HAP-1 (cell line): Measurements from ENCODE around the gene EFHB.

Experiments used
- DNase-seq, 2 experiments: peaks; one replicate each; pipeline ENCODE4 v3.0.0-alpha.2; 2016 to 2020; ENCODE audit warnings: low spot score in 2 of 2
- H3K27me3 ChIP-seq: fragments of 250-450 bp; sonication (Bioruptor Pico); 2 replicates; pipeline ENCODE4 v1.5.1; 2020; ENCODE audit warnings: low read depth, mild to moderate bottlenecking, moderate library complexity
- H3K36me3 ChIP-seq: fragments of 250-450 bp; sonication (Bioruptor Pico); replicated peaks from 2 replicates; pipeline ENCODE4 v1.5.1; 2020; ENCODE audit warnings: mild to moderate bottlenecking
- H3K4me1 ChIP-seq: fragments of 250-450 bp; sonication (Bioruptor Pico); 2 replicates; pipeline ENCODE4 v1.5.1; 2020; ENCODE audit warnings: mild to moderate bottlenecking
- H3K4me3 ChIP-seq: fragments of 250-450 bp; sonication (Bioruptor Pico); 2 replicates; pipeline ENCODE4 v1.5.1; 2020; ENCODE audit warnings: mild to moderate bottlenecking, moderate library complexity
- H3K9me3 ChIP-seq: fragments of 250-450 bp; sonication (Bioruptor Pico); 2 replicates; pipeline ENCODE4 v1.5.1; 2020; ENCODE audit warnings: mild to moderate bottlenecking, moderate library complexity
- in situ Hi-C: fragments of 300-500 bp; cut with MboI; formaldehyde crosslinking; loops from 3 replicates; pipeline ENCODE4 v1.14.3; 2020; ENCODE audit warnings: low sequenced_read_pairs, inconsistent platforms, mixed read lengths

The EFHB gene

GRCh38 chr3:19946832-19947548, 13.0 kb upstream of the EFHB start, which contains the start of gene RAB5A:
Gene RAB5A, plus strand, starts transcription at chr3:19947097. Its CDS starts 3,802 bp downstream, at chr3:19950899.
- no peaks in the 10 kb centered on the region for H3K27me3 ChIP-seq
- in situ Hi-C loops: loop anchor here (5.0 kb wide), 1 partner anchor 95 kb away; the partner anchor contains the start of gene KAT2B
- H3K36me3 ChIP-seq: peaks cover 14% of the 10 kb centered on the region
- peaks cover 18% of the 10 kb centered on the region for H3K4me1 ChIP-seq
- no peaks in the 10 kb centered on the region for H3K9me3 ChIP-seq
- peak; percentile 99 for DNase-seq
- peak within 1 kb of the TSS; percentile 93 for H3K4me3 ChIP-seq

GRCh38 chr3:19945969-19946831, 12.2 kb upstream of the EFHB start:
- peaks cover 9% of the 10 kb centered on the region for H3K36me3 ChIP-seq
- in situ Hi-C loops: loop anchor here (5.0 kb wide), 1 partner anchor 96 kb away; the partner anchor contains the start of gene KAT2B
- H3K27me3 ChIP-seq: no peaks in the 10 kb centered on the region
- H3K4me3 ChIP-seq: peak overlapping the region; percentile 93
- peaks cover 18% of the 10 kb centered on the region for H3K4me1 ChIP-seq
- DNase-seq: no peak
- no peaks in the 10 kb centered on the region for H3K9me3 ChIP-seq

GRCh38 chr3:19945534-19945933, 11.5 kb upstream of the EFHB start:
- in situ Hi-C loops: loop anchor here (5.0 kb wide), 1 partner anchor 97 kb away; the partner anchor contains the start of gene KAT2B
- DNase-seq: no peak
- H3K27me3 ChIP-seq: no peaks in the 10 kb centered on the region
- H3K36me3 ChIP-seq: peaks cover 5% of the 10 kb centered on the region
- H3K4me1 ChIP-seq: peaks cover 18% of the 10 kb centered on the region
- H3K9me3 ChIP-seq: no peaks in the 10 kb centered on the region
- no peak overlapping the region for H3K4me3 ChIP-seq

- in situ Hi-C loops: no loop called here
These were observed 6.6 kb upstream of the EFHB start for GRCh38 chr3:19940643-19941042.

GRCh38 chr3:19938295-19938627, 4.2 kb upstream of the EFHB start:
- H3K9me3 ChIP-seq: no peaks in the 10 kb centered on the region
- in situ Hi-C loops: no loop called here
- no peaks in the 10 kb centered on the region for H3K27me3 ChIP-seq
- no peak overlapping the region for H3K4me3 ChIP-seq
- H3K36me3 ChIP-seq: no peaks in the 10 kb centered on the region
- DNase-seq: no peak
- no peaks in the 10 kb centered on the region for H3K4me1 ChIP-seq

More at GRCh38 chr3:19940643-19941042, 6.6 kb upstream of the EFHB start:
- Histone ChIP-seq H3K4me3 (no peak overlapping the region), H3K9me3 (no peaks in the 10 kb centered on the region), H3K4me1 (no peaks in the 10 kb centered on the region), H3K36me3 (no peaks in the 10 kb centered on the region), H3K27me3 (no peaks in the 10 kb centered on the region)
- DNase-seq: no peak

GRCh38 chr3:19937459-19938294, 3.7 kb upstream of the EFHB start:
- H3K4me1 ChIP-seq: no peaks in the 10 kb centered on the region
- no peaks in the 10 kb centered on the region for H3K27me3 ChIP-seq
- H3K9me3 ChIP-seq: no peaks in the 10 kb centered on the region
- DNase-seq: no peak
- no peak overlapping the region for H3K4me3 ChIP-seq
- no peaks in the 10 kb centered on the region for H3K36me3 ChIP-seq
- in situ Hi-C loops: no loop called here

GRCh38 chr3:19932422-19932821, 1.6 kb downstream of the EFHB start:
- Histone ChIP-seq H3K27me3 (no peaks in the 10 kb centered on the region), H3K4me1 (no peaks in the 10 kb centered on the region), H3K36me3 (no peaks in the 10 kb centered on the region), H3K9me3 (no peaks in the 10 kb centered on the region), H3K4me3 (no peak overlapping the region)
- no peak for DNase-seq
- in situ Hi-C loops: no loop called here

GRCh38 chr3:19931767-19932188, 2.2 kb downstream of the EFHB start:
- H3K9me3 ChIP-seq: no peaks in the 10 kb centered on the region
- H3K4me1 ChIP-seq: no peaks in the 10 kb centered on the region
- H3K4me3 ChIP-seq: no peak overlapping the region
- H3K36me3 ChIP-seq: no peaks in the 10 kb centered on the region
- in situ Hi-C loops: no loop called here
- no peak for DNase-seq
- no peaks in the 10 kb centered on the region for H3K27me3 ChIP-seq

GRCh38 chr3:19931180-19931692, 2.8 kb downstream of the EFHB start:
- Histone ChIP-seq H3K9me3 (no peaks in the 10 kb centered on the region), H3K4me1 (no peaks in the 10 kb centered on the region), H3K4me3 (no peak overlapping the region), H3K36me3 (no peaks in the 10 kb centered on the region), H3K27me3 (no peaks in the 10 kb centered on the region)
- in situ Hi-C loops: no loop called here
- no peak for DNase-seq

GRCh38 chr3:19920401-19921080, 13.5 kb downstream of the EFHB start:
- H3K4me3 ChIP-seq: no peak overlapping the region
- H3K9me3 ChIP-seq: no peaks in the 10 kb centered on the region
- H3K4me1 ChIP-seq: peaks cover 7% of the 10 kb centered on the region
- no peak for DNase-seq
- H3K36me3 ChIP-seq: no peaks in the 10 kb centered on the region
- in situ Hi-C loops: no loop called here
- H3K27me3 ChIP-seq: no peaks in the 10 kb centered on the region

GRCh38 chr3:19917167-19917566, 16.9 kb downstream of the EFHB start:
- Histone ChIP-seq H3K9me3 (0 out of 2 replicates have a peak, but pooled peaks cover 5% of the 10 kb centered on the region), H3K4me3 (no peak overlapping the region), H3K4me1 (peaks cover 7% of the 10 kb centered on the region), H3K36me3 (no peaks in the 10 kb centered on the region), H3K27me3 (no peaks in the 10 kb centered on the region)
- in situ Hi-C loops: no loop called here
- DNase-seq: no peak

GRCh38 chr3:19911452-19911851, 22.6 kb downstream of the EFHB start:
- H3K27me3 ChIP-seq: no peaks in the 10 kb centered on the region
- in situ Hi-C loops: no loop called here
- H3K36me3 ChIP-seq: no peaks in the 10 kb centered on the region
- no peaks in the 10 kb centered on the region for H3K4me1 ChIP-seq
- H3K4me3 ChIP-seq: no peak overlapping the region
- H3K9me3 ChIP-seq: 0 out of 2 replicates have a peak, but pooled peaks cover 11% of the 10 kb centered on the region
- DNase-seq: no peak

- Histone ChIP-seq H3K4me1 (no peaks in the 10 kb centered on the region), H3K9me3 (0 out of 2 replicates have a peak, but pooled peaks cover 9% of the 10 kb centered on the region), H3K36me3 (no peaks in the 10 kb centered on the region), H3K27me3 (no peaks in the 10 kb centered on the region), H3K4me3 (no peak overlapping the region)
- in situ Hi-C loops: no loop called here
- DNase-seq: no peak
These were observed 26.5 kb downstream of the EFHB start for GRCh38 chr3:19907523-19907922.
